ENCODE data around the gene CEP76.

CEP76 gene

GRCh38 chr18:12702221-12703095 is at the start of gene CEP76, which contains the start of gene PSMG2:
TSS of gene CEP76 (minus strand) at chr18:12702723. CDS start at chr18:12702548, 175 bp downstream.
TSS of gene PSMG2 (plus strand) at chr18:12703042. CDS start at chr18:12703108, 66 bp downstream.
- DNase-seq (ENCODE audit: low read depth) = peak; percentile 93
- H3K4me3 ChIP-seq (ENCODE audit: low read length) = peak within 1 kb of the TSS; percentile 83
- TF ChIP-seq CTCF (IDR thresholded peaks at IDR 0.05; ENCODE audit: insufficient read depth, low read depth, low read length, missing control alignments) = no peak

GRCh38 chr18:12751891-12752290 is 49.4 kb upstream of the CEP76 start:
- TF ChIP-seq CTCF (IDR thresholded peaks at IDR 0.05; ENCODE audit: insufficient read depth, low read depth, low read length, missing control alignments) = no peak
- no peak overlapping the region for H3K4me3 ChIP-seq (ENCODE audit: low read length)
- no peak for DNase-seq (ENCODE audit: low read depth)

GRCh38 chr18:12751503-12751884 is 49.0 kb upstream of the CEP76 start:
- H3K4me3 ChIP-seq (ENCODE audit: low read length) = no peak overlapping the region
- no peak for DNase-seq (ENCODE audit: low read depth)

GRCh38 chr18:12750715-12751502 is 48.4 kb upstream of the CEP76 start:
- no peak for DNase-seq (ENCODE audit: low read depth)
- TF ChIP-seq CTCF (IDR thresholded peaks at IDR 0.05; ENCODE audit: insufficient read depth, low read depth, low read length, missing control alignments) = no peak
- no peak overlapping the region for H3K4me3 ChIP-seq (ENCODE audit: low read length)

More at GRCh38 chr18:12751503-12751884, 49.0 kb upstream of the CEP76 start:
- no peak for TF ChIP-seq CTCF (IDR thresholded peaks at IDR 0.05; ENCODE audit: insufficient read depth, low read depth, low read length, missing control alignments)

- no peak overlapping the region for H3K4me3 ChIP-seq (ENCODE audit: low read length)
- no peak for DNase-seq (ENCODE audit: low read depth)
- TF ChIP-seq CTCF (IDR thresholded peaks at IDR 0.05; ENCODE audit: insufficient read depth, low read depth, low read length, missing control alignments) = no peak
Observed at GRCh38 chr18:12750076-12750714, 47.7 kb upstream of the CEP76 start.

- TF ChIP-seq CTCF (IDR thresholded peaks at IDR 0.05; ENCODE audit: insufficient read depth, low read depth, low read length, missing control alignments) = no peak
- DNase-seq (ENCODE audit: low read depth) = no peak
Observed at GRCh38 chr18:12749121-12749520, 46.6 kb upstream of the CEP76 start.

More at GRCh38 chr18:12749121-12749520, 46.6 kb upstream of the CEP76 start:
- H3K4me3 ChIP-seq (ENCODE audit: low read length) = no peak overlapping the region
